NCI-H1436 (cell line): Measurements from ENCODE around the gene PYM1.

ENCODE experiments used
- DNase-seq: peaks from one replicate; lab custom pipeline; 2025; lab: John Stamatoyannopoulos, UW

Gene PYM1

DNA sequence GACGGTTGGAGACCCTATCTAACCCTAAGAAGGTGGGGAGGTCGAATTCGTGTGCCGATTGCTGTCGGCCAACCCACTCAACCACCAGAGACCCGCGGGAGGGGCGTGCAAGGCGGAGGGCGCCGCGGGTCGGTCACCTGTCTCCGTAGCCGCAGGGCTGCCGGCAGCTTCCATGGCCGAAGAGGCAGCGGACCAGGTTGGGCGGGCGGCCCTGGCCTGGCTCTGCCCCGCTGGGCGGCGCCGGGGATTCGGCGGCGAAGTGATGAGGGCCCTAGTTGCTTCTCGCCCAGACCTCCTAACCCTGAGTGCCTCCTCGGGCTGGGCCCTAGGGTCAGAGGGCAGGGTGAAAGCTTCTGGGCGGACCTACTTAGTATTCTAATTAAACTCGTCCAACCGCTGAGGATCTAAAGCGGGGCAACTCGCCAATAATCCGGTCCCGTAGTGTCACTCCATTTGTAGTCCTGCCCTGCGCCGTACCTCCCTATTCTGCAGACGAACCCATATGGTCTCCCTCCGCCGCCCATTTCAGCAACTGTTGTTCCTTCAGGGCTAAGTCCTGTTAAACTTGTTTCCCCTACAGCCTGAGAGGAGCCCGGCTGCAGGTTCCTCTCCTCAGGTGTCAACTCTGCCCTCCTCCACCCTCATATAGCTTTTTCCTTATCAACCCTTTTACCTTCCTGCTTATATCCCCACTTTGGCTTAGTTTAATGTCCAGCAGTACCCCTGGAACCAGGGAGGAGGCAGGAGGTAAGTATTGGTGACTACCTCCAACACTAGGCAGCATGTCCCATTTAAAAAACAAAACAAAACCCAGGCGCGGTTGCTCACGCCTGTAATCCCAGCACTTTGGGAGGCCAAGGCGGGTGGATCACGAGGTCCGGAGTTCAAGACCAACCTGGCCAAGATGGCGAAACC is at the start of gene PYM1:
Gene PYM1, minus strand, starts transcription at position 307 of the 915 bp plus-strand sequence. Its CDS starts 133 bp downstream, at position 174.
- DNase-seq: no peak

DNA sequence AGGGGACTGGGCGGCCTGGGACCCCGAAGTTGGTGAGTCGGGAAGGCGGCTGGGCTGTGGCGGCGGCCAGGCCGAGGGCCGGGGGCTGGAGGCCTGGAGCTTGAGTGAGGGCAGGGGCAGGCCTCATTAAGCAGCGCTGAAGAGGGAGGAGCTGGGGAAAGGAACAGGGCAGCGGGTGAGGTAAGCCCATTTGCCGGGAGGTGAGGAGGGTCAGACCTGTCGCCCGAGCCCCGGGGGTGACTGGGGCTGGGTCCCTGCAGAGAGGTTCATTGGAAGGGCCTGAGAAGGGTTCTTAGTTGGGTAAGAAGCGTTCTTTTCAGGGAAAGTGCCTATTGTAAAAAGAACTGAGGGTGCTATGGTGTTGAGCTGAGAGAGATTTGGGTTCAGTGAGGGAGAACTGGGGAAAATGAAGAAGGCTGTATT is 46.6 kb upstream of the PYM1 start:
- no peak for DNase-seq

DNA sequence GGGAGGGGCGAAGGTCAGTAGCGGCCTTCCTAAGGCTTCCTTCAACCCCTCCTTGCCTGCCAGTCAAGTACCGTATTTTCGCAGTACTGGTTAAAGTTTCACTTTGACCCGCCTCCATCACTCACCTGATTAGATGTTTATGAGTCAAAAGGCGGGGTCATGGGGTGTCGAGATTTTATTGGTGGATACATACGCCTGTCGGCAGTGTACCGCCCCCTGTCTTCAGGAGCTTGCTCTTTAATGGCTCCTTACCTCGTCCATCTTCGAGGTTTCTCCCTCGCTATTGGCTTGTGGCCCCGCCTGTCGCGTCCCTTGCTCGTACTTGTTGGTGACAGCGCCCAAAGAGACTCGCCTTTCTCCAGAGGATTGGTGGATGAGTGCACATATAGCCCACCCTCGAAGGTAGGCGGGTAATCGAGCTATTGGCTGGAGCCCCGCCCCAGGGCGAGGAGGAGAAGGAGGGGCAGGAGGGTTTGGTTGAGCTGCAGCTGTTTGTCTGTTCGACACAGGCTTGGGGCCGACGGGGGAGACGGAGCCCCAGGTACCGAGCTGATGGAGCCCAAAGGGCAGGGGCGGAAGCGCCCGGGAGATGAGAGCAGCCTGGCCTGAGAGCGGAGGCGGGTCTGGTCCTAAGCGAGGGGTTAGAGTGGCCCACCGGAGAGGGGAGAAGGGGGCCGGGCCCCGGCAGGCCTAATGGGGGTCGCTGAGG is 46.1 kb upstream of the PYM1 start, which contains the start of gene RAB5B:
Gene RAB5B, plus strand, starts transcription at position 480 of the 709 bp plus-strand sequence. CDS start 12,883 bp downstream, outside the sequence.
- DNase-seq: peak; percentile 100

DNA sequence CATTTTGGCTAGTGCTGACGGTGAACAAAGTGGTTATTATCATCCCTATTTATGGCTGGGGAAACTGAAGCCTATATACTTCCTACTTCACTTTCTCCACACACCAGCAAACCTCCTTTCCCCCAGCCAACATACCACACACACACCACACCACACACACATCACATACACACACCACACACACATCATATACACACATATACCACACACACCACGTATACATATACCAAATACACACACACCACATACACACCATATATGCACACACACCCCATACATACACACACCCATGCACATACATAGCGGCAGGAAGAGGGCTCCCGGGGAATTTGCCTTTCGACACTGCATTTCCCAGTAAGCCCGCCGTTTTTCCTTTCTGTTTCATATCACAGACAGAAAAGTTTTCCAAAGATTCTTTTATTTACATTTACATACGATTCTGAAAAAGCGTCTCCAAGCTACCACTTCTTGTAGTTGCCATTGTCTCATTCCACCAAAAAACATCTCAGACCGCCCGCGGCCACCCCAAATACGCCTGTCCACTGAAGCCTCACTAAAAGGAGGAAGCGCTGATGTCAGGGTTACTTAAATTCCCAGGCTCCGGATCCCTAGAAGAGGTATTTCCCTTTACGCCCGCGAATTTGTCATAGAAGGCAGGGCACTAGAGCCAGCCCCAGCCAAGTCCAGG is 45.4 kb upstream of the PYM1 start:
- no peak for DNase-seq

DNA sequence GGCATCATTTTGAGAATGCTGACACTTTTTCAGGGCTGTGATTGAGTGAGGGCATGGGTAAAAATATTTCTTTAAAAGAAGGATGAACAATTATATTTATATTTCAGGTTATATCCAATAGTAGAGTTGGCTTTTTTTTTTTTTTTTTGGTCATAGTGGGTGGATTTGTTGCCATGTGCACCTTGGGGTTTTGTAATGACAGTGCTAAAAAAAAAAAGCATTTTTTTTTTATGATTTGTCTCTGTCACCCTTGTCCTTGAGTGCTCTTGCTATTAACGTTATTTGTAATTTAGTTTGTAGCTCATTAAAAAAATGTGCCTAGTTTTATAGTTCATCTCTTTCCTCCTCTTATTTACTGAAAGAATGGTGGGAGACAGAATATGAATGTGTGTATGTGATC is 44.8 kb upstream of the PYM1 start:
- no peak for DNase-seq

DNA sequence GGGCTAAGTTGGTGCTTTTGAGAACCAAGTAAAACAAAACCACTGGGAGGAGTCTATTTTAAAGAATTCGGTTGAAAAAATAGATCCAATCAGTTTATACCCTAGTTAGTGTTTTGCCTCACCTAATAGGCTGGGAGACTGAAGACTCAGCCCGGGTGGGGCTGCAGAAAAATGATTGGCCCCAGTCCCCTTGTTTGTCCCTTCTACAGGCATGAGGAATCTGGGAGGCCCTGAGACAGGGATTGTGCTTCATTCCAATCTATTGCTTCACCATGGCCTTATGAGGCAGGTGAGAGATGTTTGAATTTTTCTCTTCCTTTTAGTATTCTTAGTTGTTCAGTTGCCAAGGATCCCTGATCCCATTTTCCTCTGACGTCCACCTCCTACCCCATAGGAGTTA is 44.3 kb upstream of the PYM1 start:
- no peak for DNase-seq

DNA sequence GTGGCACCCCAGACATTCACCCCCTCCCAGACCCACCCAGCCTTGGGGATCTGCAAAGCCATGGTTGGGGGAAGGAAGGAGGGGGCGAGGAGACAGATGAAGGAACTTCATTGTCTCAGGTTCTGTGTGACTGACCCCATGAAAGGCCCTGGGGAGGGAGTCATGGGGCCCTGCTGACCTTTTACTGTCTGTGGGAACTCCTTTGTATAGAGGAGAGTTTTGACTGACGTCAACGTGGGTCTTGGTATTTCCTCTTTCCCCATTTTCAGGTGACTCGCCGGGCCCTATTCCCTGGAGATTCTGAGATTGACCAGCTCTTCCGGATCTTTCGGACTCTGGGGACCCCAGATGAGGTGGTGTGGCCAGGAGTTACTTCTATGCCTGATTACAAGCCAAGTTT is 43.1 kb upstream of the PYM1 start:
- no peak for DNase-seq

DNA sequence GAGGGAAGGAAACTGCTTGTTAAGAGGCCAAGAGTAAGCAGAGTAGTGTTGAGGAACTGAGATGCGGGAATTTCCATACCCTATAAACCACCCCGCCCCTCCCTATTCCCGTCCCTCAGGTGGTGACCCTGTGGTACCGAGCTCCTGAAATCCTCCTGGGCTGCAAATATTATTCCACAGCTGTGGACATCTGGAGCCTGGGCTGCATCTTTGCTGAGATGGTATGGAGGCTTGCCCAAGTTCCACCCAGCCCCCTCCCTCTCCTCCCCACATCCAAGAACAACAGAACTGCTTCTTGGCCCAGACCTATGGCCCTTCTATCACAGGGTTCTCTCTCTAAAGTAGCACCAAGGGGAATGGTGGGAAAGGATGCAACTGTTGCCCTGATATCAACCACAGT is 41.7 kb upstream of the PYM1 start:
- DNase-seq: no peak

DNA sequence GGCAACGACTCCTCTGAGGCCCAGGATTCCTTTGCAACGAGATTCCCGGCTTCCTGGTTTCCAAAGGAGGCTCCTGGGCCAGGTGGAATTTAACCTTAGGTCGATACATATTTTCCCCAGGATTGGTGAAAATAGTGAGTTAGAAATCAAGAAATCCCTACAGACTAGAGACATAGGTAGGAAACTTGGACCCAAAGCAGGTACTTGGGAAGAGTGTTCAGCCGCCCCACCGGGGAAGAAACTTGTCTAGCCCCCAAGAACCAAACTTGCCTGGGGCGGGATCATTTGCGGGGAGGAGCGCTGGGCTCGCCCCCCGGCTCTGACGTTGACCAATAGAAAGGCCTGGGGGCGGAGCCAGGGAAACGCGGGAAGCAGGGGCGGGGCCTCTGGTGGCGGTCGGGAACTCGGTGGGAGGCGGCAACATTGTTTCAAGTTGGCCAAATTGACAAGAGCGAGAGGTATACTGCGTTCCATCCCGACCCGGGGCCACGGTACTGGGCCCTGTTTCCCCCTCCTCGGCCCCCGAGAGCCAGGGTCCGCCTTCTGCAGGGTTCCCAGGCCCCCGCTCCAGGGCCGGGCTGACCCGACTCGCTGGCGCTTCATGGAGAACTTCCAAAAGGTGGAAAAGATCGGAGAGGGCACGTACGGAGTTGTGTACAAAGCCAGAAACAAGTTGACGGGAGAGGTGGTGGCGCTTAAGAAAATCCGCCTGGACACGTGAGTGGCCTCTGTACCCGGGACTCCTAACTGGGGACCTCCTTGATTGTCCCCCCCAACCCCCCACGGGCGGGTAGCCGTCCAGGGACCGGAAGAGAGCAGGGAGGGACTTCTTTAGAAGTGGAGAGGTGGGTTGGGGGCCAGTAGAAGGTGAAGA is 39.0 kb upstream of the PYM1 start, which contains the start of gene CDK2:
Gene CDK2, plus strand, starts transcription at position 423 of the 874 bp plus-strand sequence. Its CDS starts 179 bp downstream, at position 602.
- peak; percentile 82 for DNase-seq

DNA sequence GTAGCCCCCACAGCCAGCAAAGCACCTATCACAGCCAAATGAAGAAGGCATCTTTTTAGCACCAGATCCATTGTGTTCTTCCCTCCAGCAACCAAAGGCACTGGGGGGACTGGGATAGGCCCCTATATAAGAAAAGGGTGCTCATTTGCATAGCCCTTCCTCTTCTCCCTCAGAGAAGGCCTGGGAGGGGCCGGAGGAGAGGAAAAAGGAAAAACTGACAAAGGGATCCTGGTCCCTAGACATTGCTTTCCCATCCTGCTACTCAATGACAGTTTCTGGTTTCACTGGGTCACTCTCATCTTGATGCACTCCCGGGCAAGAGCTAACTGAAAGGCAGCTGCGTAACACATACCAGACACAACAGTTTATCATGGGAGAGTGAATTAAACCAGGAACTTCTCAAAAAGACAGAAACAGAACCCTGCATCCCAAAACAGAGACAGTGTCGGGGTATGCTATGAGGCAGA is 38.3 kb upstream of the PYM1 start, which contains the start of gene PMEL:
Gene PMEL, minus strand, starts transcription at position 102 of the 467 bp plus-strand sequence. Its CDS starts 31 bp downstream, at position 71.
- no peak for DNase-seq

DNA sequence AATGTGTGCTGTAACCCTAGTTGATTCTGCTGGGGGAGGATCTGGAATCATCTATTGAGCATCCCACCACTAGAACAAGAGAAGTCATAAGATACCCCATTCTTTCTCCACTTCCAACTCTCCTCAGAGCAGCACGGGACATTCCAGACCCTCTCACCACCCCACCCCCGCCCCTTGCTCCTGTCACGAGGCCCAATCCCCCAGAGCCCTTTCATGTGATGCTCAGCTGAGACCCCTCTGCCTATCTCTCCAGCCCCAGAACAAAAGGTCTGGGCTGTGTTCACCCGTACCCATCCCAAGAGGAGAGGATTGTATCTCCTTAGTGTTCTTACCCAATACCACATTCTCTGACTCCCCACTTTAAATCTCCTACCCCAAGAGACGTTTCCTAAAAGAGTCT is 37.5 kb upstream of the PYM1 start:
- no peak for DNase-seq

DNA sequence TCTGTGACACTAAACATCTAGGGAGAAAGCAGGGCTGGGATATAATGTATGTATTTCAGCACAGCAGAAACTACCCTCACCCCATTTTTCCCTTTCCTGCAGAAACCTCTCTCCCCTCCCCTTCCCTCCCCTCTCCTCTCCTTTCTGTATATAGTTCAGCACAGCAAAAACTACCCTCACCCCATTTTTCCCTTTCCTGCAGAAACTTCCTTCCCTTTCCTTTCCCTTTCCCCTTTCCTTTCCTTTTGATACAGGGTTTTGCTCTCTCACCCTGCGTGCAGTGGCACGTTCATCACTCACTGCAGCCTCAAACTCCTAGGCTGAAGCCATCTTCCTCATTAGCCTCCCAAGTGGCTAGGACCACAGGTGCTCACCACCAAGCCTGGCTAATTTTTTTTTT is 36.1 kb upstream of the PYM1 start:
- no peak for DNase-seq

DNA sequence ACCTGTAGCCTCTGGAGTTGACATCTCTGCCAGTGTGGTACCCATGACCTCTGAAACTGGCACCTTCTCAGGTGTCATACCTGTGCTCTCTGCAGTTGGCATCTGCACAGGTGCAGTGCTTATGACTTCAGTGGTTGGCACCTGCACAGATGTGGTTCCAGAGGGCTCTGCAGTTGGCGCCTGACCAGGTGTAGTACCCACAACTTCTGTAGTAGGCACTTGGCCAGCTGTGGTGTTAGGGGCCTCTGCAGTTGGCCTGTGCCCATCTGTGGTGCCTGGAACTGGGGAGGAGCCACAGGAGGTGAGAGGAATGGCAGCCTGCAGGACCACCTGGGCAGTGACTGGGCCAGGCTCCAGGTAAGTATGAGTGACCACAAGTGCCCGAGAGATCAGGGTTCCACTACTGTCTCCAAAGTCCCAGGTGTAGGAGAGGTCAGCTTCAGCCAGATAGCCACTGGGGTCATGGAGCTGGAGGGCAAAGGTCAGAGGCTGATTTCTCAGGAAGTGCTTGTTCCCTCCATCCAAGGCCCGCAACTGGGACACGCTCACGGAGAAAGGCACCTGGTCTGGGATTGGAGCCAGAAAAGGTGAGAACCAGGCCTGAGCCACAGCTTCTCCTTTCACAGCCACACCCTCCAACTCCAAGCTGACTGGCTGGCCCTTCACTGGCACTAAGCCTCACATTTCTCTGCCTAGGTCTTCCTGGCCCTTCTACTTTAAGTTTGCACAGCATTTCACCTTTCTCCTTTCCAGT is 29.6 kb upstream of the PYM1 start:
- no peak for DNase-seq

DNA sequence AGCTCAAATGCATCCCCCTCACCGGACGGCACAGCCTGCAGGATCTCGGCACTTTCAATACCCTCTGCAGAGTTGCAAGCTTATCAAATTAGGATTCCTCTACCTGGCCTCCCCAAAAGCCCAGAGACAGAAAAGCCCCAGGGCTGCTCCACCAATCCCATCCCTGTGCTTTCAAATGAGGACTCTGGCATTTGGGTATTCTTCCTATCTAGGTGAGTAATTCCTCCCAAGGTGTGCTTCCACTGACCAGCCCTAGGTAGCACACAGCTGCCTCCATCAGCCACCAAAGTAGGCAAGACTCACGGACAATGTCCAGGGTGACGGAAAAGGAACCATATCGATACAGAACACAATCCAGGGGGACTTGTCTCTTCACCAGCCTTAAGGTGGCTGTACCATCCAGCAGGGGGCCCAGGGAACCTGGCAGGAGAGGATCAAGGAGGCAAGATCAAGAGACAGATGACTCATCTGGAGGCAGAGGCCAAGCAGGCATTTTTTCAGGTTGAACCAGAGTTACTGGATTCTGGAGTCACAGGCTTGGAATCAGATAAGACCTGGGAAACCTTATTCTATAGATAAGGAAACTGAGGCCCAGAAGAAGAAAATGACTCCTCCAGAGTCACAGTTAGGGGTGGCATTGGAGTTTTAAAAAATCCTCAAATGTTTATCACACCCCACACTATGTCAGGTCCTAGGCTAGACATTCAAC is 28.3 kb upstream of the PYM1 start:
- no peak for DNase-seq

DNA sequence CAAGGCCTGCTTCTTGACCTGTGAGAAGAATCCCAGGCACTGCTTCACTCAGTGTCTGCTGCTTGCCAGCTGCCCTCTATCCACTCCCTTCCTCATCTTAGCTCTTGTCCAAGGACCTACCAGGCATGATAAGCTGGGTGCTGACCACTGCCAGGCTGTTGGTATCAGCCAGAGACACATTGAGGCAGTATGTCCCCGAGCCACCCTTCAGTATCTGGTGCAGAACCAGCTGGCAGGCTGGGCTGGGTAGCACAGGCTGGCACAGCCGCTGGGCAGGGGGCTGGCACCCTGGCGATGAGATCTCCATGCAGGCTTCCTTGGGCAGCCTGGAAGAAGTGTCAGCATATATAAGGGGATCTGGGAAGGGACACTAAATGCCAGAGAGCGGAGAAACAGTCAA is 27.6 kb upstream of the PYM1 start:
- no peak for DNase-seq

DNA sequence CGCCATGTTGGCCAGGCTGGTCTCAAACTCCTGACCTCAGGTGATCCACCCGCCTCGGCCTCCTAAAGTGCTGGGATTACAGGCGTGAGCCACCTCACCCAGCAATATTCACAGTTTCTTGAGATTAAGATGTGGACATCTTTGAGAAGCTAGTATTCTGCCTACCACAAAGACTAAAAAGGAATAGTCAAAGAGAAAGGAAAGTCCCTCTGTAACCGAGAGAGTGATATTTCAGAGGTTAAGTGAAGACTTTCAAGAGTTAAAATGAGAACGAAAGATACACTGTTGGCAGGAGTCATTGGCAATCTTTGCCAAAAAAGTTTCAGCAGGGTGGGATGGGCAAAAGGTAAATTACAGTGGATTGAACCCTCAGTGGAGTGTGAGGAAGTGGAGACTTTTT is 18.9 kb upstream of the PYM1 start:
- no peak for DNase-seq

DNA sequence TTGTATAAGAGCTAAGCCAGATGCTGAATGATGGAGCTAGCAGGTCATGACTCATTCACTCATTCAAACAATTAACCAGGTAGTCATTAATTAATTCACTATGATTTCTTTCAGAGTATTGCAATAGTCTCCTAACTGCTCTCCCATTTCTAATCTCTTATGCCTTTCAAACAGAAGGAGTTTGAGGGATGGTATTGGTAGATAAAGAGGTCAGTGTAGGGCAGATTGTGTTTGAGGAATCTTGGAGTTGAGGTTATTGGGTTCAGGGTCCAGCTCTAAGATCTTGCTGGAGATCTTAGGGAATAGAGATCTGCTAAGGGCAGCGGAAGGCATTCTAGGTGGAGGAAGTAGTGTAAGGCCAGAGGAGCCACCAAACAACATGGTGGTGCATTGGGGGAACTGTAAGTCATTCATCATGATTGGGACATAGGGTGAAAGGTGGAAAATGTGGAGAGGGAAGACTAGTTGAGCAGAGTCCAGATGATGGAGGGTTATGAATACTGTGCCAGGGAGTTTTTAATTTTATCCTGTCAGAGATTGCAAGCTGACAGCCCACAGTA is 15.0 kb upstream of the PYM1 start:
- no peak for DNase-seq

DNA sequence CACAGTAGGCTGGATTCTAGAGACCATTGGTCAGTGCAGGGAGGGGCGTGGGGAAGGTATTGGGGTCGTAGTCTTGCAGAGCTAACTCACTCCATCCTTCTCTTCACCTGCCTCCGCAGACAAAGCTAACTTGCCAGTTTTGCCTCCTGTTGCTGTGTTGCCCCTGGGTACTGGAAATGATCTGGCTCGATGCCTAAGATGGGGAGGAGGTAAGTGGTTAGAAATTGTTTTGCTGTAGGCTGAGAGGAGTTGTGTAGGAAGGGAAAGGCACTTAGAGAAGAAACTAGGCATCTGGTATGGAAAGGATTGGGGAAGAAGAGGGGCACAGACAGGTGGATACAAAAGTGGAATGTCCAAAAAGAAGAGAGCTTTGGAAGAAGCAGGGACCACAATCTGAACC is 14.4 kb upstream of the PYM1 start:
- DNase-seq: no peak

DNA sequence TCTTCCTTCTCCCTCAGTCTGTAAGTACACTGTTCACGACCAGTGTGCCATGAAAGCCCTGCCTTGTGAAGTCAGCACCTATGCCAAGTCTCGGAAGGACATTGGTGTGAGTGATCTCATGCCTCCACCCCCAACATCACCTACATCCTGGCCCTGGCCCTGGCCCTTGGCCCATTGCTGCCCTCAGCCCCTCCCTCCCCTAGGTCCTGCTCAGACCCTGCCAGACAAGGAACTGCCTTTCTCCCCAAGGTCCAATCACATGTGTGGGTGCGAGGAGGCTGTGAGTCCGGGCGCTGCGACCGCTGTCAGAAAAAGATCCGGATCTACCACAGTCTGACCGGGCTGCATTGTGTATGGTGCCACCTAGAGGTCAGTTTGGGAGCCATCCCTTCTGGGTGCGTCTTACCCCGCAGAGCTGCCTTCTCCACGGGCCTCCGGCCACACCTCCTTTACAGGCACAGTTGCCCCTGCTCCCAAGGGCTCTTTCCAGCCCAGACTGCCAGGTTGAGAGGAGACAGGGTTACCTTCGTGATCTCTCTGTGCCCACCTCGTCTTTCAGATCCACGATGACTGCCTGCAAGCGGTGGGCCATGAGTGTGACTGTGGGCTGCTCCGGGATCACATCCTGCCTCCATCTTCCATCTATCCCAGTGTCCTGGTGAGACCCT is 12.5 kb upstream of the PYM1 start:
- peak; percentile 79 for DNase-seq
